NCI-H1417 (cell line): ENCODE measurements around the gene USP7.
"Not testable (repeated sequence)": the region's sequence is repeated elsewhere in the genome, so short reads cannot be mapped to it uniquely, and the experiment has no call there.

Source experiments
- DNase-seq, 3 experiments: peaks; one replicate each; lab custom pipeline; 2025; lab: John Stamatoyannopoulos, UW

Gene USP7

DNA sequence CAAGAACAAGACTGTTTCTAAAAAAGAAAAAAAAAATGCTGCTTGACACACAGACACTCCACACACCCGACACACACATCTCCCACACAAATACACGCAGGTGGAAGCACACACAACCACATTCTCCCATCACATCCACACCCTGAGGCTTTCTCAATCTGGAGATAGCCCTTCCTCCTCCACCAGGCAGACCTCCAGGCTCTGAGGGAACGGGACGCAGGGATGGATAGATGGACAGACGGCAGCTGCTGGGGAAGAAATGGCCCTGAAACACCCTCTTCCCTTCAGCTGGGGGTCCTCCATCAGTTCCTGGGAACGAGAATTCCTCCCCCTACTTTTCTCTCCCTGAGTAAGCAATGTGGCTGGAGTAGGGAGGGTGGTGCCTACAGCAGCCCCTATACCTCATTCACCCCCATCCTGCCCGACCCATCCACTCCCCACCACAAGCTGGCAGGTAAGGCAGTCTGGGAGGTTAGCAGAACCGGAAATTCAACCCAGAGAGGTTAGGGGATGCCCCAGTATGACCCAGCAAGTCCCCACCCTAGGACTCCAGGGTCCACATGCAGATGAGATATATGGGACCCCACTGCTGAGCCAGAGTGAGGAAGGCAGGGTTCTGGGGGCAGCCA, 85.7 kb downstream of the USP7 start:
- DNase-seq = no peak

DNA sequence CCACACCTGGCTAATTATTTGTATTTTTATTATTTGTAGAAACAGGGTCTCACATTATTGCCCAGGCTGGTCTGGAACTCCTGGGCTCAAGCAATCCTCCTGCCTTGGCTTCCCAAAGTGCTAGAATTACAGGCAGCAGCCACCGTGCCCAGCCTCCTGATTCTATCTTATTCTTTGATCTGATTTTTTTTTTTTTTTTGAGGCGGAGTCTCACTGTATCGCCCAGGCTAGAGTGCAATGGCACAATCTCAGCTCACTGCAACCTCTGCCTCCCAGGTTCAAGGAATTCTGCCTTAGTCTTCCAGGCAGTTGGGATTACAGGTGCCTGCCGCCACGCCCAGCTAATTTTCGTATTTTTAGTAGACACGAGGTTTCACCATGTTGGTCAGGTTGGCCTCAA, 88.4 kb downstream of the USP7 start:
- not testable (repeated sequence) for DNase-seq

- no peak for DNase-seq
These were observed 89.3 kb downstream of the USP7 start for GRCh38 chr16:8874388-8874787.

DNA sequence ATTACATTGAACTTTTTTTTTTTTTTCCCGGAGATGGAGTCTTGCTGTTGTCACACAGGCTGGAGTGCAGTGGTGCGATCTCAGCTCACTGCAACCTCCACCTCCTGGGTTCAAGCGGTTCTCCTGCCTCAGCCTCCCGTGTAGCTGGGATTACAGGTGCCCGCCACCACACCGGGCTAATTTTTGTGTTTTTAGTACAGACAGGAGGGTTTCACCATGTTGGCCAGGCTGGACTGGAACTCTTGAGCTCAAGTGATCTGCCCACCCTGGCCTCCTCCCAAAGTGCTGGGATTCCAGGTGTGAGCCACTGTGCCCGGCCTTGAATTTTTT, 89.9 kb downstream of the USP7 start:
- not testable (repeated sequence) for DNase-seq

- no peak for DNase-seq
These were observed 90.5 kb downstream of the USP7 start for GRCh38 chr16:8872967-8873865.

DNA sequence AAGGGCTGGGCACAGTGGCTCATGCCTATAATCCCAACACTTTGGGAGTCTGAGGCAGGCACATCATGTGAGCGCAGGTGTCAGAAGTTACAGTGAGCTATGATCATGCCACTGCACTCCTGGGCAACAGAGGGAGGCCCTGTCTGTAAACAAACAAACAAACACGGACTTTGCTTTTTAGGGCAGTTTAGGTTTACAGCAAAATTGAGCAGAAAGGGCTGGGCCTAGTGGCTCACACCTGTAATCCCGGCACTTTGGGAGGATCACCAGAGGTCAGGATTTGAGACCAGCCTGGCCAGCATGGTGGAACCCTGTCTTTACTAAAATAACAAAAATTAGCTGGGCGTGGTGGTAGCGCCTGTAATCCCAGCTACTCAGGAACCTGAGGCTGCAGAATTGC, 91.6 kb downstream of the USP7 start:
- DNase-seq = no peak

- not testable (repeated sequence) for DNase-seq
These were observed 93.8 kb downstream of the USP7 start for GRCh38 chr16:8869988-8870241.

GRCh38 chr16:8869212-8869987, 94.3 kb downstream of the USP7 start:
- DNase-seq = no peak

- DNase-seq = peak; percentile 83 to 93 (median 92)
These were observed 95.1 kb downstream of the USP7 start, which contains the start of gene CARHSP1 for GRCh38 chr16:8868416-8869211. TSS of gene CARHSP1 (minus strand) at chr16:8869006. CDS start at chr16:8859328, 9,678 bp downstream.

DNA sequence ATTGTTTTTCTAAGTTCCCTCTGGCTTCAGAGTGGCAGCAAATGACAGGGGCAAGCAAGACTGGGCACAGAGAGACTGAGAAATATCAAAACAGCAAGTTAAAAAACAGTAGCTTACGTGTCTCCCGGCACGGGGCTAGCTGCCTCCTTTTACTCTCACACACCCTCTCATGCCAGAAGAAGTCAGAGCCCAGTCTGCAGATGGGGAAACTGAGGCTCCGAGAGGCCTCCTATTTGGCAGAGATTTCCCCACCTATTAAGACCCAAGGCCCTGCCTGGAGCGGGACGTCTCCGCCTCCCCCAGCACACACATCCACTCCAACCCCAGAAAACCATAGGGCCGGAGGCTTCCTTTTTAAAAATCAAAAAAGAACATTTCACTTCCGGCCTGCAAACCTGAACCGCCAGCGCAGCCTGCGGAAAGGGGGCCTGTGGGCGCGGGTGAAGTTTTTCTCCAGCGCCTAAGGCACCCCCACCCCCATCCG, 95.7 kb downstream of the USP7 start:
- DNase-seq = no peak

DNA sequence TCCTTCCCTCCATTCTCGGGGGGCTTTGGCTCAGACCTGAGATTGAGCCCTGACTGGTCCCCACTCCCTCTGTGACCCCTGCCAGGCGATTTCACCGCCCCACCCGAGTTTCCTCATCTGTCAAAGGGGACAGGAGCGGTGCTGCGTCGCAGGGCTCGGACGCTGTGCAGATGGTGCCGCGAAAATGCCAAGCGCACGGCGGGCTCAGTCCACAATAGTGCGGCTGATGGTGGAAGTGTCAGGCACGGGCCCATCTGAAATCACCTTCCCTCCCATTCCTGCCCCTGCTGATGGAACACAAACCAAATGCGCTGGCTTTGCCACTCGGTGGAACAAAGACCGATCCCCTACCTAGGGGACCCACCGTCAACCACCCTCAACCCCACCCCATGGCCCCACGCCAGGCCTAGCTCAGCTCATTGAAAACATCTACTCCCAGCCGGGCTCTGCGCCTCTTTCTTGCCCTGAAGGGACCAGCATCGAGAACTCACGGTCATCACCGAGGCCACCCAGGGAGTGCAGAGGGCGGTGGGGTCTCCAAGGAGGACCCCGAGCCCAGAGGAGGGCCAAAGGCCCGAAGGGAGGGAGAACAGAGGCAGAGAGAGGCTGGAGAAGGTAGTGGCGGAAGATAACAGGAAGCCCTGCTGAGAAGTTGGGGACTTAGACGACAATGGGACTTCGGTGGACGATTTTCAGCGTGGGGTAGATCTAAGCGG, 96.3 kb downstream of the USP7 start:
- DNase-seq = peak in 2 of 3 experiments; percentile 51 to 67

GRCh38 chr16:8866884-8867215, 96.9 kb downstream of the USP7 start:
- peak in 1 of 3 experiments; percentile 42 for DNase-seq

DNA sequence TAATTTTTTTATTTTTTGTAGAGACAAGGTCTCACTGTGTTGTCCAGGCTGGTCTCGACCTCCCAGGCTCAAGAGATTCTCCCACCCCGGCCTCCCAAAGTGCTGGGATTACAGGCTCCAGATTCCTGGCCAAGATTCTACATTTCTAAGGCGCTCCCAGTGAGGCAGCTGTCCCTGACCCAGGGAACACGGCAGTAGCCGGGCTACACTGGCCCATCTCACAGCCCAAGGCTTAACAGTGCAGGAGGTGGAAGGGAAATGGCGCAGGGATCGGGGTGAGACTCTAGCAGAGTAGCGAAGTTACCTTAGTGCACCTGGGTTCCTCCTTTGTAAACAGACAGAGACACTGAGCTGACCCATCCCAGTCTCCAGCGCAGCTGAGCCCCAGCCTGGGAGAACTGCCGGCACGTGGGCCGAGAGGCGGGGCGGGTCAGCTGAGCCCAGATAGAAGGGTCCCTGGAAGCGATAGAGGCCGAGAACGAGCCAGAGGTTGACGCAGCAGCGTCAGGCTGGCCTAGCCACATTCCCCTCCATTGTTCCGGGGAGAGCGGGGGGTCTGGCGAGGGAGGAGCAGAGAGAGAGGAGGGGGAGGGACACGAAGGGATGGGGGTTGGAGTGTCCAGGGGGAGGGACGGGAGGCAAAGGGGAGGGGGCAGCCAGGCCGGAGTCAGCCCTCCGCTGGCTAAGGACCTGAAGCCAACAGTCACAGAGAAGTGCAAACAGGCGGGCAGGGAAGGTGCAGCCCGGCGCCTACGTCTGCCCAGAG, 97.4 kb downstream of the USP7 start:
- peak; percentile 4 to 68 (median 42) for DNase-seq

DNA sequence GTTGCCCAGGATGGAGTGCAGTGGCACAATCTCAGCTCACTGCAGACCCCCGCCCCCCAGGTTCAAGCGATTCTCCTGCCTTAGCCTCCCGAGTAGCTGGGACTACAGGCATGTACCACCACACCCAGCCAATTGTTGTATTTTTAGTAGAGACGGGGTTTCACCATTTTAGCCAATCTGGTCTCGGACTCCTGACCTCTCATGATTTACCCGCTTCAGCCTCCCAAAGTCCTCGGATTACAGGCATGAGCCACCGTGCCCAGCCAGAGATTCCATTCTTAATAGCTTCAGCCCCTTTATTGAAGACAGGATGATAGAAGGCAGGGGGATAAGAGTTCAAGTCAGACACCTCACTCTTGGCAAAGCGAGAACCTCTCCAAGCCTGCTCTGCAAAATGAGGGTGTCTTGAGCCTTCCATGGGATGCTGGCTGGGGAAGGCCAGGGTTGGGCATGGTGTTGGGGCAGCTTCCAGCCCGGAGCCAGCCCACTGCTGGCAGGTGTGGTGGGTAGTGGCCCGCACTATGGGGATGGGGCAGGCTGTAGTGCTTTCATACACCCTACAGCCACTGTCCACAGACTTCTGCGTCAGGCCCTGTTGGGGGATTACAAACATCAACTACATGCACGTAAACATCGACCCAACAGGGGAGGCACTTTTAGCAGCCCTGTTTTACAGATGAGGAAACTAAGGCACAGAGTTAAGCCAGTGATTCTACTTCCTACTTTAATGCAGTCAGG, 98.4 kb downstream of the USP7 start:
- no peak for DNase-seq

DNA sequence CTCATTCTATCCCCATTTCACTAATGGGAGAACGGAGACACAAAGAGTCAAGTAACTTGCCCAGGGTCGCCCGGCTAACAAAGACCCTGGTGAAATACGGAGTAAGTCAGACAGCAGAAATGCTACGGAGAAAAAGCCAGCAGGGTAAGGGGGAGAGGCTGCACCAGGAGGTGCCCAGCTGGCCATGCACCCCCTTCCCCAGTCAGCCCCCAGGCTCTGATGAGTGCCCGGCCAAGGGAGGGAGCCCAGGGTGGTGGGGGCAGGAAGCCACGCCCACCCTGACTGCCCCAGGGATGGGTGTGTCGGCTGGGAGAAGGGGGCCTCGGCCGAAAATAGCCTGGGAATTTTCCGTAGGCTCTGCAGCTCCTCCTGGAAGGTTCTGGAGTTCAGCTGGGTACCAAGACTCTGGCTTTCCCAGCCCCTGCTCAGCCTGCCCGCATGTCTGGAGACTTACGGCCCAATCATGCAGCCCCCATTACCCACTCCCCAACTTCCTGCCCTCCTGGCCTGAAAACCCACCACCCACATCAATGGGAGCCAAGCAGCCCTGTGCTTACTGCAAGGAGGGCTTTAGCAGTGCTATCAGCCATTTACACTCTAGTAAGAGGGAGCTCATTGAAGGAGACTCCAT, 99.1 kb downstream of the USP7 start:
- DNase-seq = no peak

- DNase-seq = no peak
These were observed 99.9 kb downstream of the USP7 start for GRCh38 chr16:8863594-8864424.

GRCh38 chr16:8862309-8863130, 101.2 kb downstream of the USP7 start:
- no peak for DNase-seq
